NCI-H510A treated with DMSO at 0.1 percent for 48 hours (cell line): ENCODE measurements around the gene GPR137B.
"Not testable (repeated sequence)": the region's sequence is repeated elsewhere in the genome, so short reads cannot be mapped to it uniquely, and the experiment has no call there.

Experiments
- DNase-seq: peaks from one replicate; lab custom pipeline; 2025; lab: John Stamatoyannopoulos, UW

Gene GPR137B

DNA sequence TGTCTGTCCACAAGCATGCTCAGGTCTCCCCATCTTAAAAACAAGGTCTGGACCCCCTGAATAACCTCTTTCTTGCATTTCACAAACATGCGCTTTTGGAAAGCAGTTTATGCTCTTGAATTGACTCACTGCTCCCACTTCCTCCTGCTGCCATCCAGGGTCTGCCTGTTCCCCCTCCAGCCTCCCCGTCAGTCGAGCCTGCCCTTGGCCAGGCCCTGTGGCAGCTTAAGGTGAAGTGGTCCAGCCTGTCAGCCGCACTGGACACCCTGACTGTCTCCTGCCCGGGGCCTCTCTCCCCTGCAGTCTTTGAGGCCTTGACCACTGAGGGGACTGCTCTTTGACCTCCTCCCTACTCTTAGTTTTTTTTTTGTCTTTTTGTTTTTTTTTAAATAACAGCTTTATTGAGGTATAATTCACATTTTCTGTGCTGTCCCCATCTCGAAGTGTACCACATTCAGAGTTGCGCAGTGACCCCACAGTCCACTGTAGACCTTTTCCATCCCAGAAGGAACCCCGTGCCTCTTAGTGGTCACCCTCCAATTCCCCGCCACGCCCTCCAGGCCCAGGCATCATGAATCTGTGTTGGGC lies 18.3 kb downstream of the GPR137B start:
- no peak for DNase-seq

GRCh38 chr1:236161230-236161629 lies 18.9 kb downstream of the GPR137B start:
- DNase-seq, result no peak

DNA sequence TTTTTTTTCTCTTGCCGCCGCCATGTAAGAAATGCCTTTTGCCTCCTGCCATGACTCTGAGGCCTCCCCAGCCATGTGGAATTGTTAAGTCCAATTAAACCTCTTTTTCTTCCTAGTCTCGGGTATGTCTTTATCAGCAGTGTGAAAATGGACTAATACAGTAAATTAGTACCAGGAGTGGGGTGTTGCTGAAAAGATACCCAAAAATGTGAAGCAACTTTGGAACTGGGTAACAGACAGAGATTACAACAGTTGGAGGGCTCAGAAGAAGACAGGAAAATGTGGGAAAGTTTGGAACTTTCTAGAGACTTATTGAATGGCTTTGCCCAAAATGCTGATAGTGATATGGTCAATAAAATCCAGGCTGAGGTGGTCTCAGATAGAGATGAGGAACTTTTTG lies 19.4 kb downstream of the GPR137B start:
- DNase-seq, result not testable (repeated sequence)

- DNase-seq, result no peak
Observed at GRCh38 chr1:236163463-236164153, 21.3 kb downstream of the GPR137B start.

DNA sequence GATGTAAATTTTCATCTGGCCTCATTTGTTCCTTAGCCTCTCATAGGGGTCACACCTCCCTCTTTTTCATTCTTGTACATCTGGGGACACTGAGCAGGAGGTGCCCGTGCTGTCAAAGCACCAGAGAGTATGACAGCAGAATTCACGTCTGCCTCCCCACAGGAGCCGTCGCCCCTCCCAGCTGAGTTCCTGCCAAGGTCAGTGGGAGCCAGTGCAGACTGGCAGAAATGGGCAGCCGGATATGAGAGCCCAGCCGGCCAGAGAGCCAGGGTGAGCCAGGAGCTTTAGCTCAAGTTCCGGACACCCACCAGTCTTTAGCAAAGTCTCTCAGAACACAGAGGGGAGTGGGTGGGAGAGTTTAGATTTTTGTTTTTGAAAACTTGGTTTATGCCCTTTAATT lies 21.9 kb downstream of the GPR137B start:
- no peak for DNase-seq

DNA sequence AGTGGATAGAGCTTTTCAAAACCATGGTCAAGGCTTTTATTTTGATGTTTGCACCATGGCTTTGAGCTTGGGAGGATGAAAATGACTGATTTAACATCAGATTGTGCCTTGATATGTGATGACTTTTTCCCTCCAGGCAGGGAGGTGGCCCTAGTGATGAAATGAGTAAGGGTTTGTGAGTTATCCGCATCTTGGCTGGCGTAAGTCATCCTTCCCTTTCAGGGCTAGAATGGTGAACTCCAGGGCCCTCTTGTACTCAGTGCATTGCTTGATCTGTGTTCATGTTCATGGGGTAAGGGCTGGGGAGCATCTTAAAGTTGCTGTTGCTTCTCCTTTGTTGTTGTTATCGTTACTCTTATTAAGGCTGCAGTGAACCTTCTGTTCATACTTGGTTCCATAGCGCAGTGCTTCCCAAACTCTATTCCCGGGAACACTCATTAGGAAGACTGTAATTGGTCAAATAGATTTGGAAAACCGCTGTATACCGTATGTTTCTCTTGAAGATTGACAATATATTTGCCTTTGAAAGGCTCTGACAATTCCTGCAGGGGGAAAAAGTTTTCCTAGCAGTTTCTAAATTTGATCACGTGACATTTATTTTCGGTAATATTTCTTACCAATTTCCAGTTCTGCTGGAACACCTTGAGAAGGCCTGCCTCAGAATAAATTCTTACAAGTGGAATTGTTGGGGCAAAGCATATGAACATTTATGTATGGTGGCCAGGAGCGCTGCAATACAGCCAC lies 23.1 kb downstream of the GPR137B start:
- no peak for DNase-seq

DNA sequence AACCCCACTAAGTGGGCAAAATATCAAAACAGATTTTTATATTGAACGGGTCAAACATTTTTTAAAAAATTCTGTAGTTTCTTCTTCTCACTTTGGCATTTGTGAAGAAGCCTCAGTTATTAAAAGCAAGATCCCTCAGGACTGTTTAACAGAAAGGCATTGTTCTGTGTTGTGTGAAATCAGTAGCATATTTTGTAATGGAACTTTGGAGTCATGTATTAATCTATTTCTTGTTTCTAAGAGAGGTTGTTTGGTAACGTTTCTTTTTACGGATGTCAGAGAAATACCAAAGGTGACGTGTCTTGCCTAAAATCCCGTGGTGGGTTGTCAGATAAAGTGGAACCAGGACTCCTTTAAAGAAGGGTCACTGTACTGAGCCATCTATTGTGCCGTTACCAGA lies 23.7 kb downstream of the GPR137B start:
- DNase-seq, result no peak

- no peak for DNase-seq
Observed at GRCh38 chr1:236167154-236167553, 24.8 kb downstream of the GPR137B start.

GRCh38 chr1:236167578-236167977 lies 25.2 kb downstream of the GPR137B start:
- DNase-seq, result no peak

DNA sequence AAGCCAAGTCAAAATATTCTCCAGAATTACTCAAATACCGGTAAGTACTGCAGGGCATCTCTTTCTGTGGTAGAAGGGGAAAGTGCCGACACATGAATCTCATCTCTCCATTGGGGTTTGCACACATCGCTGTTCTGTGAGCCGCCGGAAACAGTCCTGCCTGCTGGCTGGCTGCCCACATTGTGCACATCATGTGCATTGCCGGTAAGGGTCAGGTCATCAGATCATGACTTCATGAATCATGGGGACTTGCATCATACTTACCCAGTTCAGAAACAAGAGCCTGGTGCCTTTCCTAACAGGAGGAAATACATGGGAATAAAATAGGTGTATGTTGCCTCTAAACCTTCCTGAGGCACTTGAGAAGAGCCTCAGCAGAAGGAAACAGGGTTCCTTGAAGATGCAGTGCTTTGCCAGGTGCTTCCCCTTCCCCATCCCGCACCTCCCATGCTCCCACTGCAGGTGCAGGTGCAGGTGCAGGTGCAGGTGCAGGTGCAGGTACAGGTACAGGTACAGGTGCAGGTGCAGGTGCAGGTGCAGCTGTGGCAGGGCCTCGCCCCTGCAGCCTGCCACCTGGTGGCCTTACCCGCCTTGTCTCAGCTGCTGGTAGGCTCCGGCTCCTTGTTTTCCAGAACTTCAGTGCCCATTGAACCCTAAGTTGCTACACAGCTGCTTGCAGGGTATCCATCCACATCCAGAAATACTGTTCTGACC lies 26.5 kb downstream of the GPR137B start:
- no peak for DNase-seq

GRCh38 chr1:236172041-236172579 lies 29.8 kb downstream of the GPR137B start:
- no peak for DNase-seq

DNA sequence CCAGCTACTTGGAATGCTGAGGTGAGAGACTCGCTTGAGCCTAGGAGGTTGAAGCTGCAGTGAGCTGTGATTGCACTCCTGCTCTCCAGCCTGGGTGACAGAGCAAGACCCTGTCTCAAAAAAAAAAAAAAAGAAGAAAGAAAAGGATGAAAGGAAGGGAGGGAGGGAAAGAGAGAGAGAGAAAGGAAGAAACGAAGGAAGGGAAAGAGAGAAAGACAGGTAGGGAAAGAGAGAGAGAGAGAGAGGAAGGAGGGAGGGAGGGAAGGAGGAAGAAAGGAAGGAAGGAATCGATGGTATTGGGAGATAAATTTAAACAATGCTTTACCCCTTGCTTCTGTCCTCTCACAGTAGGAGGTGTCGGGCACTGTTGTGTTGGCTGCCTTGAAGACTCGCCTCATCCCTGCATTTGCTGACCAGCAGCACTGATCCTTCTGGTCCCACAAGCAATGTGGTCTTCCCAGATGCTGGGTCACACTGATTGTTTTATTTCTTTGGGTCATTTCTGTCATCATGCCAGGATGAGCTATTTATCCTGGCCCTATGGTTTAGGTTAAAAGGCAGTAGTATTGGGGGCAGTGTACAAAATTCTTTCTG lies 30.9 kb downstream of the GPR137B start:
- DNase-seq, result no peak

- DNase-seq, result no peak
Observed at GRCh38 chr1:236175642-236176336, 33.5 kb downstream of the GPR137B start.

GRCh38 chr1:236176337-236177336 lies 34.3 kb downstream of the GPR137B start:
- no peak for DNase-seq

DNA sequence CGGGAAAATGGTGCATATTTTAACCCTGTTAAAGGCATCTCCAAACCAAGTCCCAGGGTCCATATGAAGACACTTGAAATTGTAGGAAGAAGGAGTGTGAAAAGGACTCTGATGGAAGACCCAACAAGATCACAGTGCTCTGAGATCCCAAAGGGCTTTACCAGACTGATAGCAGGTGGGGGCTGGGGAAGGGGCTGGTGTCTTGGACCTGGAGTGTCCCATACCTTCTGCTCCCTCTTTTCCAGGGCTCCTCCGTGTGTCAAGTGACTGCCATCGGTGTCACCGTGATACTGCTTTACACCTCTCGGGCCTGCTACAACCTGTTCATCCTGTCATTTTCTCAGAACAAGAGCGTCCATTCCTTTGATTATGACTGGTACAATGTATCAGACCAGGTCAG lies 37.3 kb downstream of the GPR137B start:
- no peak for DNase-seq

DNA sequence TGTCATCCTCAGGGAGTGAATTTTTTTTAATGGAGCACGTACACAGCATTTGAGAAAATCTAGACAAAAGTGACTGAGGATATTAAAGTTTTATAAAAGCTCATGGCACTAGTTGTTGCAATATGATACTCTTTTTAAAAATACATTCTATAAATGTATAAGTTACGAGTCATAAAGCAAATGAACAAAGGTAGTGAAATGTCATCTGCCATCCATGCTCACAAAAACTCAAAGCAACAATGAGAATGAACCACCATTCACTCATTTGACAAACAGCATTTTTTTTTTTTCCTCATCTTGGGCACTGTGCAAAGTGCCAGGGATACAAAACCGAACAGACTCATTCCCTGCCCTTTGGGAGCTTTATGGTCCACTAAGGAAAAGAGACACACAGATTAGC lies 38.7 kb downstream of the GPR137B start:
- no peak for DNase-seq

- no peak for DNase-seq
Observed at GRCh38 chr1:236185687-236186086, 43.3 kb downstream of the GPR137B start.

- DNase-seq, result not testable (repeated sequence)
Observed at GRCh38 chr1:236186471-236186870, 44.1 kb downstream of the GPR137B start.

- not testable (repeated sequence) for DNase-seq
Observed at GRCh38 chr1:236188084-236188483, 45.7 kb downstream of the GPR137B start.

GRCh38 chr1:236193184-236193583 lies 50.8 kb downstream of the GPR137B start:
- no peak for DNase-seq
